WTC11 (cell line): ENCODE results near the gene PRICKLE1. TPM values are rescaled to one million over a fixed set of nuclear protein-coding genes. Genes with fewer than 3 reads are reported as not detected.

Experiments used
- ATAC-seq: fragments of 200-7000 bp; cut with Tn5 transposase; 2 replicates; pipeline ENCODE4 v1.10.0; 2021; ENCODE audit warnings: mild to moderate bottlenecking, moderate library complexity
- CTCF ChIA-PET: fragments of 300-600 bp; sonication (Branson Sonifier 250); formaldehyde crosslinking; loops from one replicate; lab custom pipeline; 2021; ENCODE audit warnings: antibody characterized with exemption; lab: Charles Lee
- POLR2A ChIA-PET: fragments of 350-600 bp; sonication (Branson Sonifier 250); formaldehyde crosslinking; loops from one replicate; lab custom pipeline; 2021; ENCODE audit warnings: antibody characterized with exemption; lab: Charles Lee
- DNase-seq: peaks from one replicate; pipeline ENCODE4 v3.0.0; 2021; ENCODE audit warnings: low spot score
- H3K27ac Mint-ChIP-seq: 2 replicates; pipeline ENCODE4 v1.8.0; 2021; ENCODE audit warnings: mixed read lengths
- H3K27me3 Mint-ChIP-seq: 2 replicates; pipeline ENCODE4 v1.8.0; 2021; ENCODE audit warnings: low read depth, mild to moderate bottlenecking, moderate library complexity, mixed read lengths
- H3K36me3 Mint-ChIP-seq: 2 replicates; pipeline ENCODE4 v1.8.0; 2021; ENCODE audit warnings: mixed read lengths
- H3K4me1 Mint-ChIP-seq: 2 replicates; pipeline ENCODE4 v1.8.0; 2022; ENCODE audit warnings: mixed read lengths
- H3K4me3 Mint-ChIP-seq: 2 replicates; pipeline ENCODE4 v1.8.0; 2021; ENCODE audit warnings: mild to moderate bottlenecking, moderate library complexity, mixed read lengths
- H3K9me3 Mint-ChIP-seq: 2 replicates; pipeline ENCODE4 v1.8.0; 2021; ENCODE audit warnings: mixed read lengths
- ESRRA ChIP-seq: sonication (generic); formaldehyde crosslinking; IDR thresholded peaks from 2 replicates; pipeline ENCODE4 v1.8.1; 2022; ENCODE audit warnings: mild to moderate bottlenecking, missing genetic modification reagents, borderline replicate concordance
- JAZF1 ChIP-seq: fragments of 250-450 bp; sonication (Bioruptor Pico); IDR thresholded peaks from 2 replicates; pipeline ENCODE4 v1.9.0; 2021; ENCODE audit warnings: moderate library complexity, mild to moderate bottlenecking, inconsistent platforms
- JUN ChIP-seq: sonication (generic); formaldehyde crosslinking; IDR thresholded peaks from 2 replicates; pipeline ENCODE4 v1.8.0; 2023; ENCODE audit warnings: mild to moderate bottlenecking, missing genetic modification reagents
- MXD4 ChIP-seq: fragments of 250-450 bp; sonication (Bioruptor Pico); IDR thresholded peaks from 2 replicates; pipeline ENCODE4 v1.8.0; 2021; ENCODE audit warnings: mild to moderate bottlenecking, moderate library complexity, borderline replicate concordance
- NFE2L1 ChIP-seq: sonication (generic); formaldehyde crosslinking; IDR thresholded peaks from 2 replicates; pipeline ENCODE4 v1.8.1; 2023; ENCODE audit warnings: missing genetic modification reagents
- NR2C2 ChIP-seq: sonication (generic); formaldehyde crosslinking; IDR thresholded peaks from 2 replicates; pipeline ENCODE4 v1.8.0; 2022; ENCODE audit warnings: mild to moderate bottlenecking, missing genetic modification reagents
- PRRX2 ChIP-seq: fragments of 250-450 bp; sonication (Bioruptor Pico); IDR thresholded peaks from 2 replicates; pipeline ENCODE4 v1.8.0; 2021; ENCODE audit warnings: mild to moderate bottlenecking
- SMAD3 ChIP-seq: sonication (generic); formaldehyde crosslinking; IDR thresholded peaks from 2 replicates; pipeline ENCODE4 v1.8.0; 2022; ENCODE audit warnings: missing genetic modification reagents, mild to moderate bottlenecking, borderline replicate concordance
- SOX15 ChIP-seq: fragments of 250-450 bp; sonication (Bioruptor Pico); IDR thresholded peaks from 2 replicates; pipeline ENCODE4 v1.9.0; 2021; ENCODE audit warnings: mild to moderate bottlenecking
- TEAD1 ChIP-seq: sonication (generic); formaldehyde crosslinking; IDR thresholded peaks from 2 replicates; pipeline ENCODE4 v1.8.0; 2022; ENCODE audit warnings: mild to moderate bottlenecking, missing genetic modification reagents
- ZNF121 ChIP-seq: sonication (generic); formaldehyde crosslinking; IDR thresholded peaks from 2 replicates; pipeline ENCODE4 v1.8.0; 2023; ENCODE audit warnings: missing genetic modification reagents
- ZNF219 ChIP-seq: sonication (generic); formaldehyde crosslinking; IDR thresholded peaks from 2 replicates; pipeline ENCODE4 v1.8.0; 2023; ENCODE audit warnings: missing genetic modification reagents, mild to moderate bottlenecking, borderline replicate concordance
- ZNF232 ChIP-seq: sonication (generic); formaldehyde crosslinking; IDR thresholded peaks from 2 replicates; pipeline ENCODE4 v1.8.0; 2022; ENCODE audit warnings: mild to moderate bottlenecking, missing genetic modification reagents
- ZNF317 ChIP-seq: sonication (generic); formaldehyde crosslinking; IDR thresholded peaks from 2 replicates; pipeline ENCODE4 v1.8.1; 2023; ENCODE audit warnings: low read depth, mild to moderate bottlenecking, moderate library complexity, missing genetic modification reagents, borderline replicate concordance
- ZNF423 ChIP-seq: fragments of 250-450 bp; sonication (Bioruptor Pico); IDR thresholded peaks from 2 replicates; pipeline ENCODE4 v2.1.2; 2022; ENCODE audit warnings: mild to moderate bottlenecking, moderate library complexity
- ZNF671 ChIP-seq: fragments of 250-450 bp; sonication (Bioruptor Pico); IDR thresholded peaks from 2 replicates; pipeline ENCODE4 v1.8.0; 2021; ENCODE audit warnings: mild to moderate bottlenecking
- total RNA-seq: library from RNA; stranded (reverse); gene quantifications from 3 replicates; pipeline ENCODE4 v1.2.3, GENCODE V29; 2021
- TF ChIP-seq, protein P1 (sequence below): sonication (generic); formaldehyde crosslinking; IDR thresholded peaks from 2 replicates; pipeline ENCODE4 v1.8.1; 2023; ENCODE audit warnings: mild to moderate bottlenecking, missing genetic modification reagents, moderate library complexity
- TF ChIP-seq, protein P2 (sequence below): sonication (generic); formaldehyde crosslinking; IDR thresholded peaks from 2 replicates; pipeline ENCODE4 v1.8.1; 2022; ENCODE audit warnings: mild to moderate bottlenecking, missing genetic modification reagents, moderate library complexity, borderline replicate concordance
- TF ChIP-seq, protein P3 (sequence below): sonication (generic); formaldehyde crosslinking; IDR thresholded peaks from 2 replicates; pipeline ENCODE4 v1.8.1; 2023; ENCODE audit warnings: mild to moderate bottlenecking, missing genetic modification reagents, borderline replicate concordance
- TF ChIP-seq, protein P4 (sequence below): sonication (generic); formaldehyde crosslinking; IDR thresholded peaks from 2 replicates; pipeline ENCODE4 v1.8.1; 2023; ENCODE audit warnings: mild to moderate bottlenecking, missing genetic modification reagents
- TF ChIP-seq, protein P5 (sequence below): sonication (generic); formaldehyde crosslinking; IDR thresholded peaks from 2 replicates; pipeline ENCODE4 v1.8.0; 2022; ENCODE audit warnings: mild to moderate bottlenecking, missing genetic modification reagents
- TF ChIP-seq, protein P6 (sequence below): fragments of 250-450 bp; sonication (Bioruptor Pico); conservative IDR thresholded peaks from 2 replicates; pipeline ENCODE4 v1.9.0; 2021; ENCODE audit warnings: mild to moderate bottlenecking

The PRICKLE1 gene
- total RNA-seq, 1 experiment from 2014 or later, result 11.7 TPM

DNA sequence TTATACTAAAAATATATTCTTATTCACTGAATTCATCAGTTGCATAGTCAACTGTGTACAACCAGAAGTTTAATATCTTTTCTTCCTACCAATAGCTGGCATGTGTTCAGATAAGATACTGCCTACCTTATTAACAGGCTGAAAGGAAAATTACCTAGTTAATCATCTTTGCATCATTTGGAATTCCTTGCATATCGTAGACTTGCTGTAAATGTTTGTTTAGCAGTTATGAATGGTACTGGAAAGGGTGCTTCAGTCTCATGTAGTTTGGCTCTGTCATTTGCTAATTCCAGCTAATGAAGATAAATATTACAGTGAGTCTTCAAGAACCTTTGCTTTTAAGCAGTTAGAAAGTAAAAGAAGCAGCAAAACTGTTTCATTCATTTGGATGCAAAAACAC, 179.2 kb downstream of the PRICKLE1 start:
- no peaks in the 10 kb centered on the region for H3K9me3 Mint-ChIP-seq
- H3K27ac Mint-ChIP-seq, result no peak overlapping the region
- ChIA-PET CTCF (no interaction called here), POLR2A (no interaction called here)
- no peak for DNase-seq
- peaks cover 3% of the 10 kb centered on the region; the same call in 1 of the 2 replicates for H3K36me3 Mint-ChIP-seq
- no peak for ATAC-seq
- H3K4me1 Mint-ChIP-seq, result peaks cover 4% of the 10 kb centered on the region; the same call in 1 of the 2 replicates
- H3K27me3 Mint-ChIP-seq, result no peaks in the 10 kb centered on the region
- no peak overlapping the region for H3K4me3 Mint-ChIP-seq
- TF ChIP-seq SOX15 (CRISPR knock-in tag) (no peak), ZNF317 (CRISPR knock-in tag) (no peak), JAZF1 (CRISPR knock-in tag) (no peak), SMAD3 (no peak), NFE2L1 (CRISPR knock-in tag) (no peak), ESRRA (CRISPR knock-in tag) (no peak), PRRX2 (CRISPR knock-in tag) (no peak), JUN (CRISPR knock-in tag) (no peak), TEAD1 (CRISPR knock-in tag) (no peak), ZNF423 (CRISPR knock-in tag) (no peak), MXD4 (CRISPR knock-in tag) (no peak), ZNF121 (CRISPR knock-in tag) (no peak), NR2C2 (no peak), ZNF219 (no peak), ZNF232 (CRISPR knock-in tag) (no peak)
- TF ChIP-seq, protein P1, sequence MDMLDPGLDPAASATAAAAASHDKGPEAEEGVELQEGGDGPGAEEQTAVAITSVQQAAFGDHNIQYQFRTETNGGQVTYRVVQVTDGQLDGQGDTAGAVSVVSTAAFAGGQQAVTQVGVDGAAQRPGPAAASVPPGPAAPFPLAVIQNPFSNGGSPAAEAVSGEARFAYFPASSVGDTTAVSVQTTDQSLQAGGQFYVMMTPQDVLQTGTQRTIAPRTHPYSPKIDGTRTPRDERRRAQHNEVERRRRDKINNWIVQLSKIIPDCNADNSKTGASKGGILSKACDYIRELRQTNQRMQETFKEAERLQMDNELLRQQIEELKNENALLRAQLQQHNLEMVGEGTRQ (CRISPR knock-in tag), result no peak
- TF ChIP-seq, protein P2, sequence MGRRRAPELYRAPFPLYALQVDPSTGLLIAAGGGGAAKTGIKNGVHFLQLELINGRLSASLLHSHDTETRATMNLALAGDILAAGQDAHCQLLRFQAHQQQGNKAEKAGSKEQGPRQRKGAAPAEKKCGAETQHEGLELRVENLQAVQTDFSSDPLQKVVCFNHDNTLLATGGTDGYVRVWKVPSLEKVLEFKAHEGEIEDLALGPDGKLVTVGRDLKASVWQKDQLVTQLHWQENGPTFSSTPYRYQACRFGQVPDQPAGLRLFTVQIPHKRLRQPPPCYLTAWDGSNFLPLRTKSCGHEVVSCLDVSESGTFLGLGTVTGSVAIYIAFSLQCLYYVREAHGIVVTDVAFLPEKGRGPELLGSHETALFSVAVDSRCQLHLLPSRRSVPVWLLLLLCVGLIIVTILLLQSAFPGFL (CRISPR knock-in tag), result no peak
- TF ChIP-seq, protein P3, sequence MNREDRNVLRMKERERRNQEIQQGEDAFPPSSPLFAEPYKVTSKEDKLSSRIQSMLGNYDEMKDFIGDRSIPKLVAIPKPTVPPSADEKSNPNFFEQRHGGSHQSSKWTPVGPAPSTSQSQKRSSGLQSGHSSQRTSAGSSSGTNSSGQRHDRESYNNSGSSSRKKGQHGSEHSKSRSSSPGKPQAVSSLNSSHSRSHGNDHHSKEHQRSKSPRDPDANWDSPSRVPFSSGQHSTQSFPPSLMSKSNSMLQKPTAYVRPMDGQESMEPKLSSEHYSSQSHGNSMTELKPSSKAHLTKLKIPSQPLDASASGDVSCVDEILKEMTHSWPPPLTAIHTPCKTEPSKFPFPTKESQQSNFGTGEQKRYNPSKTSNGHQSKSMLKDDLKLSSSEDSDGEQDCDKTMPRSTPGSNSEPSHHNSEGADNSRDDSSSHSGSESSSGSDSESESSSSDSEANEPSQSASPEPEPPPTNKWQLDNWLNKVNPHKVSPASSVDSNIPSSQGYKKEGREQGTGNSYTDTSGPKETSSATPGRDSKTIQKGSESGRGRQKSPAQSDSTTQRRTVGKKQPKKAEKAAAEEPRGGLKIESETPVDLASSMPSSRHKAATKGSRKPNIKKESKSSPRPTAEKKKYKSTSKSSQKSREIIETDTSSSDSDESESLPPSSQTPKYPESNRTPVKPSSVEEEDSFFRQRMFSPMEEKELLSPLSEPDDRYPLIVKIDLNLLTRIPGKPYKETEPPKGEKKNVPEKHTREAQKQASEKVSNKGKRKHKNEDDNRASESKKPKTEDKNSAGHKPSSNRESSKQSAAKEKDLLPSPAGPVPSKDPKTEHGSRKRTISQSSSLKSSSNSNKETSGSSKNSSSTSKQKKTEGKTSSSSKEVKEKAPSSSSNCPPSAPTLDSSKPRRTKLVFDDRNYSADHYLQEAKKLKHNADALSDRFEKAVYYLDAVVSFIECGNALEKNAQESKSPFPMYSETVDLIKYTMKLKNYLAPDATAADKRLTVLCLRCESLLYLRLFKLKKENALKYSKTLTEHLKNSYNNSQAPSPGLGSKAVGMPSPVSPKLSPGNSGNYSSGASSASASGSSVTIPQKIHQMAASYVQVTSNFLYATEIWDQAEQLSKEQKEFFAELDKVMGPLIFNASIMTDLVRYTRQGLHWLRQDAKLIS, result no peak
- TF ChIP-seq, protein P4, sequence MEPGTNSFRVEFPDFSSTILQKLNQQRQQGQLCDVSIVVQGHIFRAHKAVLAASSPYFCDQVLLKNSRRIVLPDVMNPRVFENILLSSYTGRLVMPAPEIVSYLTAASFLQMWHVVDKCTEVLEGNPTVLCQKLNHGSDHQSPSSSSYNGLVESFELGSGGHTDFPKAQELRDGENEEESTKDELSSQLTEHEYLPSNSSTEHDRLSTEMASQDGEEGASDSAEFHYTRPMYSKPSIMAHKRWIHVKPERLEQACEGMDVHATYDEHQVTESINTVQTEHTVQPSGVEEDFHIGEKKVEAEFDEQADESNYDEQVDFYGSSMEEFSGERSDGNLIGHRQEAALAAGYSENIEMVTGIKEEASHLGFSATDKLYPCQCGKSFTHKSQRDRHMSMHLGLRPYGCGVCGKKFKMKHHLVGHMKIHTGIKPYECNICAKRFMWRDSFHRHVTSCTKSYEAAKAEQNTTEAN (CRISPR knock-in tag), result no peak

DNA sequence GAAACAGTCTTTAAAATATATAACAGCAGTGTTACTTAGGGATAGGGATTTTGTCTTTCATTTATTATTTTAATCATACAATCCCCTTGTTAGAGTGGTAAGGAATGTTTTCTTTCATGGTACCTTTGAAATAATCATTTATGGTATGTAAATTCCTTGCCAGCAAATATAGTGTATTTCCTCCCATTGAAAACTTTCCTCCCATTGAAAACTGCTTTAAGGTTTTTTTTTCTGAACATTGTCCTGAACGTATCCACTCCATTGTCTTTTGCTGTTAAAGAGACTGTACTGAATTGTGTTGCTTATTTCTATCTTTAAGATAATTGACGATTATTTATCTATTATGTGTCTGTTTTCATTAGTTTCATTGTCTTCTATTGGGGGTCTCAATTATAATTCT, 180.1 kb downstream of the PRICKLE1 start:
- CTCF ChIA-PET, result no interaction called here
- no peak overlapping the region for H3K27ac Mint-ChIP-seq
- POLR2A ChIA-PET, result no interaction called here
- H3K9me3 Mint-ChIP-seq, result no peaks in the 10 kb centered on the region
- ATAC-seq, result no peak
- no peak for TF ChIP-seq ZNF219
- TF ChIP-seq, protein P5, sequence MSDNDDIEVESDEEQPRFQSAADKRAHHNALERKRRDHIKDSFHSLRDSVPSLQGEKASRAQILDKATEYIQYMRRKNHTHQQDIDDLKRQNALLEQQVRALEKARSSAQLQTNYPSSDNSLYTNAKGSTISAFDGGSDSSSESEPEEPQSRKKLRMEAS, result no peak
- TF ChIP-seq ZNF671, result no peak
- TF ChIP-seq, protein P6, sequence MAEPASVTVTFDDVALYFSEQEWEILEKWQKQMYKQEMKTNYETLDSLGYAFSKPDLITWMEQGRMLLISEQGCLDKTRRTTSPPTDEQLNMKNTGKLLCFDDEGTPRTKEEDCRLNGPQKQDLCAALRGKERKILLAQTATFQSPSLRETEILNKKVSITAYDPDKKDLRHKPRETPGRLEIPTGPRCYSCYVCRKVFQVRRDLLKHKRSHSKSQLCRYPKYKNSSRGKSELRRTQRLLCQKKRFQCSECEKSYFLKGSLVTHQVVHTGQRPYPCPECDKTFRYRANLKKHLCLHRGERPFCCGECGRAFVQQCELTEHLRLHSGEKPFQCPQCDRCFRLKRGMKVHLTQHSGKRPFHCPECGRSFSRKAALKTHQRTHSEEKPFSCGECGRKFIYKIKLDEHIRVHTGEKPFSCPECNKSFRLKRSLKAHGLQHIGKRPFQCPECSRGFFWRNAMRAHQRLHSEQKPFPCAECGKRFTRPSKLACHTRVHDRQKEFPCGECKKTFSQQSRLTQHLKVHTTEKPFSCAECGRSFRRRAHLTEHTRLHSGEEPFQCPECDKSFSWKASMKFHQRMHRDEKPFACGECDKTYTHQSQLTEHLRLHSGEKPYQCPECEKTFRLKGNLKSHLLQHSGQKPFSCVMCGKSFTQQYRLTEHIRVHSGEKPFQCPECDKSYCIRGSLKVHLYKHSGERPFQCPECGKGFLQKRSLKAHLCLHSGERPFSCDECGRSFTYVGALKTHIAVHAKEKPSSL (CRISPR knock-in tag), result no peak
- peaks cover 6% of the 10 kb centered on the region for H3K36me3 Mint-ChIP-seq
- DNase-seq, result no peak
- H3K27me3 Mint-ChIP-seq, result no peaks in the 10 kb centered on the region
- peaks cover 4% of the 10 kb centered on the region; the same call in 1 of the 2 replicates for H3K4me1 Mint-ChIP-seq
- H3K4me3 Mint-ChIP-seq, result no peak overlapping the region
